A673 (cell line): ENCODE data around the gene NRGN. TPM values are rescaled to one million over a fixed set of nuclear protein-coding genes. Genes with fewer than 3 reads are reported as not detected.

Source experiments
- BruUV-seq: library from RNA; stranded (reverse); fragments of 400-500 nt; replicated peaks from 2 replicates; lab custom pipeline; 2021; lab: Mats Ljungman, UMichigan
- CTCF ChIA-PET: fragments of 300-600 bp; sonication (Branson Sonifier 250); formaldehyde crosslinking; loops from one replicate; lab custom pipeline; 2022; ENCODE audit warnings: antibody characterized with exemption; lab: Charles Lee
- POLR2A ChIA-PET: fragments of 300-600 bp; sonication (Branson Sonifier 250); formaldehyde crosslinking; loops from one replicate; lab custom pipeline; 2022; ENCODE audit warnings: antibody characterized with exemption; ENCODE audit not compliant: low non-redundant PET; lab: Charles Lee
- DNase-seq: peaks from one replicate; pipeline ENCODE4 v3.0.0-alpha.2; 2015; ENCODE audit warnings: low spot score
- H3K27ac ChIP-seq: fragments of 200-600 bp; sonication (generic); 2 replicates; pipeline ENCODE4 v1.5.1; 2016; ENCODE audit warnings: mixed run types, low read depth, mild to moderate bottlenecking, mixed read lengths, antibody characterized with exemption, low read length; ENCODE audit not compliant: poor library complexity, severe bottlenecking
- H3K27me3 ChIP-seq: fragments of 200-600 bp; sonication (generic); replicated peaks from 2 replicates; pipeline ENCODE4 v1.6.1; 2017; ENCODE audit warnings: mixed run types, low read depth, mild to moderate bottlenecking, mixed read lengths, antibody characterized with exemption, low read length; ENCODE audit not compliant: insufficient read depth, poor library complexity
- H3K36me3 ChIP-seq: fragments of 200-600 bp; sonication (generic); 2 replicates; pipeline ENCODE4 v1.6.1; 2016; ENCODE audit warnings: mixed run types, mild to moderate bottlenecking, mixed read lengths, antibody characterized with exemption, low read length; ENCODE audit not compliant: insufficient read depth, poor library complexity, severe bottlenecking
- H3K4me1 ChIP-seq: fragments of 200-600 bp; sonication (generic); 2 replicates; pipeline ENCODE4 v1.6.1; 2017; ENCODE audit warnings: mixed run types, mild to moderate bottlenecking, mixed read lengths, antibody characterized with exemption, low read length; ENCODE audit not compliant: insufficient read depth, poor library complexity, severe bottlenecking
- H3K4me3 ChIP-seq: fragments of 200-600 bp; sonication (generic); 2 replicates; pipeline ENCODE4 v1.5.1; 2016; ENCODE audit warnings: low read depth, mixed run types, mild to moderate bottlenecking, mixed read lengths, low read length; ENCODE audit not compliant: poor library complexity, severe bottlenecking
- H3K9me3 ChIP-seq: fragments of 200-600 bp; sonication (generic); 2 replicates; pipeline ENCODE4 v1.6.1; 2016; ENCODE audit warnings: mixed run types, low read depth, mild to moderate bottlenecking, mixed read lengths, antibody characterized with exemption, low read length; ENCODE audit not compliant: poor library complexity, severe bottlenecking
- CTCF ChIP-seq: fragments of 300-800, 200-600 bp; sonication (generic); conservative IDR thresholded peaks from 2 replicates; pipeline ENCODE4 v1.5.1; 2017; ENCODE audit warnings: low read depth, mild to moderate bottlenecking, antibody characterized with exemption, low read length, moderate library complexity, mixed read lengths
- EZH2 ChIP-seq: fragments of 200-600 bp; sonication (generic); IDR thresholded peaks from 2 replicates; pipeline ENCODE4 v1.6.1; 2017; ENCODE audit warnings: borderline replicate concordance, low read depth, mild to moderate bottlenecking, mixed read lengths, antibody characterized with exemption, low read length; ENCODE audit not compliant: poor library complexity, severe bottlenecking
- intact Hi-C: fragments of 100-400 bp; cut with micrococcal nuclease; formaldehyde crosslinking; loops from one replicate; pipeline ENCODE4 v1.10.0; 2022; ENCODE audit not compliant: unreplicated experiment
- total RNA-seq: library from RNA; stranded (reverse); gene quantifications from 2 replicates; pipeline ENCODE4 v1.2.3, GENCODE V29; 2021

The NRGN gene
- total RNA-seq, 1 experiment from 2014 or later: 38.1 TPM

DNA sequence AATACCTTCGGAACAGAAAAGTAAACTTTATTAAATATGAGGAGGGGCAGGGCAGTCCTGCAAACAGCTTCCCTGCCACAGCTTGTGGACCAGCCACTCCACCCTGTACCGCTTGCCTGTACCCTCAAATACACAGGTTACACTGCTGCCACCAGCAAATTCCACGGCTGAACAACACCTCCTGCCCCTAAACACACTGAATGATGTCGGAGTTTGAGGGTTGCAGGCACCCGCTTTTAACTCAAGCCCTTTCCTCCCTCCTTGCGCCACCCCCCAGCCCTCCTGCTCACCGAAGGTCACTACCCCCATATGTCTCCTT is 8.3 kb downstream of the NRGN start:
- Histone ChIP-seq H3K27me3 (no peaks in the 10 kb centered on the region), H3K4me1 (peaks cover 11% of the 10 kb centered on the region), H3K27ac (no peak overlapping the region), H3K36me3 (no peaks in the 10 kb centered on the region), H3K4me3 (no peak overlapping the region), H3K9me3 (no peaks in the 10 kb centered on the region)
- TSS peak; percentile 9 for BruUV-seq
- TF ChIP-seq EZH2: no peak
- no peak for TF ChIP-seq CTCF
- intact Hi-C loops: no loop called here
- ChIA-PET POLR2A (no interaction called here), CTCF (no interaction called here)
- no peak for DNase-seq

DNA sequence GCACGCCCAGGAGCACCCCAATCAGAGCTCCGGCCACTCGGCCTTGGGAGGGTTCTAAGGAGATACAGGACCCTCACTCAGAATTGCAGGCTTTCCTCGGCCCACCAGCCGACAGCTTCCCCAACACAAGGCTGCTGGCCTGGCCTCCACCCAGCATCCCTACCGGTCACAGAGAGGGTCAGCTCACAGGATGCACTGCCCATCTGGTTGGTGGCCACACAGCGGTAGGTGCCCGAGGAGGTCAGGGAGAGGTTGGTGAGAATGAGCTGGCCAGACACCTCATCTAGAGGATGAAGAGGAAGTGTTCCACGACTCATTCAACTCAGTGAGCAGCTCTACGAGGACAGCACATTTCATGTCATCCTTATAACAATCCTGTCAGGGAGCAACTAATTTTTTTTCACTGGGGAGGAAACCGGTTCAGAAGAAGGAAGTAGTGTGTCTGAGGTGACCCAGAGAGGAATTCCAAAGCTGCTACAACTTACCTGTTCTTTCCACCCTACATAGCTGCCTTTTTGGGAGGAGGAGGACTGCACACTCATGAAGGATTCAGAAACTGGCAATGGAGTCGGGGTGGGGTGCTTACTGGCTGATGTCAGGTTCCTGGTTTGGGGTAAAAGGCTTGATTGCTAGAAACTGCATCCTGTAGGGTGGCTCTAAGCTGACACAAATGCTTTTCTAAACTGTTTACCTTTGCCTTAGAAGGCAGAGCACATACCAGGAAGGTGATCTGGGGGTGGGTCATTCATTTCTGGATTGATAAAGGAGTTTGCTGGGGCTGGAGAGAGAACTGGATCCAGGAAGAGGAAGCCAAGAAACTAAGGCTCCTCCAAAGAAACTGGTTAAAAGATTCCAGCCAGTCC is 9.0 kb downstream of the NRGN start:
- CTCF ChIA-PET: no interaction called here
- peaks cover 11% of the 10 kb centered on the region for H3K4me1 ChIP-seq
- no peaks in the 10 kb centered on the region for H3K27me3 ChIP-seq
- no peak overlapping the region for H3K27ac ChIP-seq
- TF ChIP-seq CTCF (no peak), EZH2 (no peak)
- intact Hi-C loops: no loop called here
- H3K4me3 ChIP-seq: no peak overlapping the region
- no peaks in the 10 kb centered on the region for H3K36me3 ChIP-seq
- no peak for DNase-seq
- POLR2A ChIA-PET: no interaction called here
- H3K9me3 ChIP-seq: no peaks in the 10 kb centered on the region
- BruUV-seq: no TSS peak

DNA sequence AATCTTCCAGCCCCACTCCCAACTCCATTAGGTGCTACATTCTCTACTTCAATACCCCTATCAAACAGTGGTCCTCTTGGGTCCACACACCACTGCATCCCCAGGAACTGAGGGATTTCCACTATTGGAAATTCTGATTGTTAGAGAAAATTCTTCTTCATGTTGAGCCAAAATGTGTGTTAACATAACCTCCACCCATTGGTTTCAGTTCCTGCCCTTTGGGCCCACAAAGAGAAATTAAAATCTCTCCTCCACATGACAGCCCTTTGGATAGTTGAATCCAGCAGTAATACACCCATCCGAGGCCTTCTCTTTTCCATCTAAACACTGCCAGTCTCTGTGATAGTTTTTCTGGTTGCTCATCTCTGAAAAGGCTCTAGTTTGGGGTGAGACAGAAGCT is 10.2 kb downstream of the NRGN start:
- Histone ChIP-seq H3K4me1 (peaks cover 11% of the 10 kb centered on the region), H3K36me3 (no peaks in the 10 kb centered on the region), H3K9me3 (no peaks in the 10 kb centered on the region), H3K4me3 (no peak overlapping the region), H3K27me3 (no peaks in the 10 kb centered on the region), H3K27ac (no peak overlapping the region)
- ChIA-PET CTCF (no interaction called here), POLR2A (no interaction called here)
- no TSS peak for BruUV-seq
- no peak for TF ChIP-seq CTCF
- no peak for TF ChIP-seq EZH2
- no peak for DNase-seq
- intact Hi-C loops: no loop called here
